Natural killer cell (primary cell): ENCODE results near the gene ABCC8. TPM values are rescaled to one million over a fixed set of nuclear protein-coding genes. Genes with fewer than 3 reads are reported as not detected.

Experiments used
- ATAC-seq, 3 donors: fragments of 150-1000 bp in 2 of 3; fragments of 200-7000 bp in 1 of 3; cut with Tn5 transposase; 1 replicate in 1 of 3; 2 replicates in 2 of 3; pipeline ENCODE4 v1.10.0; 2021; ENCODE audit warnings: mild to moderate bottlenecking in 2 of 3, moderate library complexity in 2 of 3
- DNase-seq, 2 donors: peaks; one replicate each; pipeline versions ENCODE4 v3.0.0 to v3.0.0-alpha.2; 2013 to 2021; ENCODE audit warnings: mixed read lengths in 1 of 2
- H3K27ac ChIP-seq: one replicate; pipeline ENCODE4 v1.5.1; 2013; ENCODE audit warnings: mild to moderate bottlenecking, low read length
- H3K27me3 ChIP-seq: one replicate; pipeline ENCODE4 v1.6.1; 2013; ENCODE audit warnings: low read length; ENCODE audit not compliant: control insufficient read depth, insufficient read depth
- H3K36me3 ChIP-seq: one replicate; pipeline ENCODE4 v1.6.1; 2013; ENCODE audit warnings: low read length; ENCODE audit not compliant: control insufficient read depth, insufficient read depth
- H3K4me1 ChIP-seq: one replicate; pipeline ENCODE4 v1.6.1; 2013; ENCODE audit warnings: low read length; ENCODE audit not compliant: control insufficient read depth, insufficient read depth
- H3K4me3 ChIP-seq: one replicate; pipeline ENCODE4 v1.5.1; 2013; ENCODE audit warnings: low read length
- H3K9me3 ChIP-seq: one replicate; pipeline ENCODE4 v1.6.1; 2013; ENCODE audit warnings: low read length; ENCODE audit not compliant: control insufficient read depth, insufficient read depth
- H3K27ac Mint-ChIP-seq, 2 donors: one replicate each; pipeline ENCODE4 v1.8.0; 2022; ENCODE audit warnings: mild to moderate bottlenecking in 2 of 2, mixed read lengths in 2 of 2, moderate library complexity in 1 of 2
- H3K27me3 Mint-ChIP-seq, 2 donors: one replicate each; pipeline ENCODE4 v1.8.0; 2022; ENCODE audit warnings: low read depth in 2 of 2, mixed read lengths in 2 of 2
- H3K36me3 Mint-ChIP-seq: one replicate; pipeline ENCODE4 v1.8.0; 2022; ENCODE audit warnings: mixed read lengths
- H3K4me1 Mint-ChIP-seq, 2 donors: one replicate each; pipeline ENCODE4 v1.8.0; 2022; ENCODE audit warnings: mixed read lengths in 2 of 2
- H3K4me3 Mint-ChIP-seq: one replicate; pipeline ENCODE4 v1.8.0; 2022; ENCODE audit warnings: mild to moderate bottlenecking, moderate library complexity, mixed read lengths
- H3K9me3 Mint-ChIP-seq, 2 donors: one replicate each; pipeline ENCODE4 v1.8.0; 2022; ENCODE audit warnings: mixed read lengths in 2 of 2
- WGBS: methylation state at CpG from one replicate; pipeline ENCODE4 v1.1.7; 2013; ENCODE audit warnings: missing lambda C conversion rate; ENCODE audit not compliant: insufficient coverage; 5-methylcytosine and 5-hydroxymethylcytosine counted together
- intact Hi-C: fragments of 100-400 bp; cut with micrococcal nuclease; formaldehyde crosslinking; loops from one replicate; pipeline ENCODE4 v1.14.2; 2022
- total RNA-seq, 4 donors: library from RNA; stranded (reverse); fragments of 120-200 nt in 1 of 4; gene quantifications; one replicate each; pipeline versions ENCODE4 v1.2.3 to v1.2.4, GENCODE V29; 2013 to 2022
- TF ChIP-seq, protein P1 (sequence below): fragments of 200-600 bp; IDR thresholded peaks from one replicate; pipeline ENCODE4 v1.8.0; 2022; ENCODE audit warnings: antibody characterized with exemption

ABCC8 gene
- total RNA-seq, 3 donors from 2014 or later (not counting 1 experiment from before 2014, with no cell fraction given) = not detected

GRCh38 chr11:17522655-17523054, 46.0 kb upstream of the ABCC8 start:
- no peak overlapping the region for H3K4me3 Mint-ChIP-seq
- peaks cover 0 to 2% of the 10 kb centered on the region in 2 donors for H3K27me3 Mint-ChIP-seq
- Histone ChIP-seq H3K4me3 (no peak overlapping the region), H3K4me1 (no peaks in the 10 kb centered on the region), H3K36me3 (no peaks in the 10 kb centered on the region), H3K27ac (no peak overlapping the region), H3K9me3 (no peaks in the 10 kb centered on the region), H3K27me3 (no peaks in the 10 kb centered on the region)
- no peaks in the 10 kb centered on the region for H3K9me3 Mint-ChIP-seq
- H3K36me3 Mint-ChIP-seq = no peaks in the 10 kb centered on the region
- DNase-seq (no peak), ATAC-seq (no peak)
- intact Hi-C loops = no loop called here
- H3K4me1 Mint-ChIP-seq = no peaks in the 10 kb centered on the region
- TF ChIP-seq, protein P1, sequence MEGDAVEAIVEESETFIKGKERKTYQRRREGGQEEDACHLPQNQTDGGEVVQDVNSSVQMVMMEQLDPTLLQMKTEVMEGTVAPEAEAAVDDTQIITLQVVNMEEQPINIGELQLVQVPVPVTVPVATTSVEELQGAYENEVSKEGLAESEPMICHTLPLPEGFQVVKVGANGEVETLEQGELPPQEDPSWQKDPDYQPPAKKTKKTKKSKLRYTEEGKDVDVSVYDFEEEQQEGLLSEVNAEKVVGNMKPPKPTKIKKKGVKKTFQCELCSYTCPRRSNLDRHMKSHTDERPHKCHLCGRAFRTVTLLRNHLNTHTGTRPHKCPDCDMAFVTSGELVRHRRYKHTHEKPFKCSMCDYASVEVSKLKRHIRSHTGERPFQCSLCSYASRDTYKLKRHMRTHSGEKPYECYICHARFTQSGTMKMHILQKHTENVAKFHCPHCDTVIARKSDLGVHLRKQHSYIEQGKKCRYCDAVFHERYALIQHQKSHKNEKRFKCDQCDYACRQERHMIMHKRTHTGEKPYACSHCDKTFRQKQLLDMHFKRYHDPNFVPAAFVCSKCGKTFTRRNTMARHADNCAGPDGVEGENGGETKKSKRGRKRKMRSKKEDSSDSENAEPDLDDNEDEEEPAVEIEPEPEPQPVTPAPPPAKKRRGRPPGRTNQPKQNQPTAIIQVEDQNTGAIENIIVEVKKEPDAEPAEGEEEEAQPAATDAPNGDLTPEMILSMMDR = no peak
- no peak overlapping the region for H3K27ac Mint-ChIP-seq
- 81% methylated on average over 17 of the region's 17 CpGs for WGBS

DNA sequence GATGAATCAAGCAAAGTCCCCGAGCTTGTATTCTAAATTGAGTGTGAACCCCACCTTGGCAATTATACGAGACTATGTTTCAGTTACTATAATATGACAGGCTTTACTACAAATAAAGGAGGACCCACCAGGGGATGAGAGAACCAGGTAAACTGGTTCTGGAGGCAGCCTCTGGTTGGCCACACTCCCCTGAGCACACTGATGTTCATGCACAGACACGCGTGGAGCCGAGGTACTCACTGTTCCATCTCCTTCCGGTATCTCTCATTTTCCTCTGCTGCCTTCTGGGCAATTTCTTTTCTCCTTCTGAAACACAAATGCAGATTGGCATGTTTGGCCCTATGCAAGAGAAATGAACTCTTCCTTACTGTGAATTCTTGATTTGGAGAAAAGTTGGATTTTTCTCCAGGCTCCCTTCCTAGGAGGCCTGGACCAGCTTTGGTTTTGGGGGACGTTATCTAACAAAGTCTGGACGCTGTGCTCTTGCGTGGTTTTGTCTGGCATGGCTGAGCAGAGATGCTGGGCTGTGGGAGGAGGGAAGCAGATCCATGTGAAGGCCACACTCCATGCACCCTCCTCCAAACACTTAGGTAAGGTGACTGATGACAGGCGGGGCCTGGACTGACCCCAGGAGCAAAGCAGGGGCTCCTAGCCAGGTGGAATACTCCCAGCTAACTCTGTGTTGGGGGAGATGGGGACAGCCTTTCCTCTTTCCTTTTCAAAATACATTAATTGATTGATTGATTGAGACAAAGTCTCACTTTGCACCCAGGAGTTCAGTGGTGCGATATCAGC, 44.7 kb upstream of the ABCC8 start:
- no peak overlapping the region for H3K27ac Mint-ChIP-seq
- DNase-seq (no peak), ATAC-seq (no peak)
- TF ChIP-seq, protein P1 = no peak
- no peaks in the 10 kb centered on the region for H3K9me3 Mint-ChIP-seq
- 86% methylated on average over 9 of the region's 11 CpGs for WGBS
- no peaks in the 10 kb centered on the region for H3K4me1 Mint-ChIP-seq
- H3K9me3 ChIP-seq = no peaks in the 10 kb centered on the region
- no peak overlapping the region for H3K4me3 ChIP-seq
- no peaks in the 10 kb centered on the region for H3K4me1 ChIP-seq
- no peaks in the 10 kb centered on the region for H3K36me3 ChIP-seq
- H3K36me3 Mint-ChIP-seq = no peaks in the 10 kb centered on the region
- peaks cover 0 to 2% of the 10 kb centered on the region in 2 donors for H3K27me3 Mint-ChIP-seq
- H3K4me3 Mint-ChIP-seq = no peak overlapping the region
- no peak overlapping the region for H3K27ac ChIP-seq
- intact Hi-C loops = no loop called here
- H3K27me3 ChIP-seq = no peaks in the 10 kb centered on the region

GRCh38 chr11:17519061-17519885, 42.6 kb upstream of the ABCC8 start:
- Mint-ChIP-seq H3K36me3 (no peaks in the 10 kb centered on the region), H3K9me3 (no peaks in the 10 kb centered on the region)
- intact Hi-C loops = no loop called here

More at GRCh38 chr11:17519061-17519885, 42.6 kb upstream of the ABCC8 start:
- H3K4me3 Mint-ChIP-seq = no peak overlapping the region
- WGBS = 86% methylated on average over 7 of the region's 7 CpGs
- Histone ChIP-seq H3K27me3 (no peaks in the 10 kb centered on the region), H3K4me1 (no peaks in the 10 kb centered on the region), H3K27ac (no peak overlapping the region), H3K4me3 (no peak overlapping the region), H3K9me3 (no peaks in the 10 kb centered on the region), H3K36me3 (no peaks in the 10 kb centered on the region)
- TF ChIP-seq, protein P1 = no peak
- H3K27ac Mint-ChIP-seq = no peak overlapping the region
- ATAC-seq = no peak
- H3K4me1 Mint-ChIP-seq = no peaks in the 10 kb centered on the region
- H3K27me3 Mint-ChIP-seq = peaks cover 0 to 2% of the 10 kb centered on the region in 2 donors
- DNase-seq = no peak
